GM19099 (cell line): ENCODE data around the gene SRD5A3.

Experiments
- POLR2A ChIP-seq: IDR thresholded peaks from 3 replicates; pipeline ENCODE4 v1.6.1; 2011; ENCODE audit warnings: low read depth; ENCODE audit not compliant: insufficient read length; ENCODE audit errors: extremely low read depth

Gene SRD5A3

GRCh38 chr4:55345980-55346850 is at the start of gene SRD5A3:
Gene SRD5A3 (plus strand): TSS chr4:55346242. CDS start chr4:55346337, 95 bp downstream.
- peak; percentile 75 for TF ChIP-seq POLR2A

GRCh38 chr4:55297346-55297745 is 48.7 kb upstream of the SRD5A3 start:
- no peak for TF ChIP-seq POLR2A

GRCh38 chr4:55303760-55304165 is 42.3 kb upstream of the SRD5A3 start:
- no peak for TF ChIP-seq POLR2A

- no peak for TF ChIP-seq POLR2A
These were observed 41.7 kb upstream of the SRD5A3 start for GRCh38 chr4:55304303-55304702.

GRCh38 chr4:55308071-55308470 is 38.0 kb upstream of the SRD5A3 start:
- TF ChIP-seq POLR2A, result no peak

- no peak for TF ChIP-seq POLR2A
These were observed 34.1 kb upstream of the SRD5A3 start for GRCh38 chr4:55311792-55312488.

GRCh38 chr4:55312489-55313101 is 33.4 kb upstream of the SRD5A3 start:
- TF ChIP-seq POLR2A, result no peak

GRCh38 chr4:55314141-55314820 is 31.8 kb upstream of the SRD5A3 start:
- TF ChIP-seq POLR2A, result no peak

GRCh38 chr4:55318175-55319129 is 27.6 kb upstream of the SRD5A3 start:
- no peak for TF ChIP-seq POLR2A

GRCh38 chr4:55321707-55322264 is 24.3 kb upstream of the SRD5A3 start:
- no peak for TF ChIP-seq POLR2A

GRCh38 chr4:55323375-55323774 is 22.7 kb upstream of the SRD5A3 start:
- TF ChIP-seq POLR2A, result no peak

GRCh38 chr4:55326629-55327028 is 19.4 kb upstream of the SRD5A3 start:
- no peak for TF ChIP-seq POLR2A

GRCh38 chr4:55329012-55329411 is 17.0 kb upstream of the SRD5A3 start:
- TF ChIP-seq POLR2A, result no peak

GRCh38 chr4:55330241-55330640 is 15.8 kb upstream of the SRD5A3 start:
- no peak for TF ChIP-seq POLR2A
